PFSK-1 (cell line): Measurements from ENCODE around the gene EIPR1.

Experiments used
- FOXP2 ChIP-seq: optimal IDR thresholded peaks from 2 replicates; pipeline ENCODE3; 2011; ENCODE audit warnings: borderline replicate concordance, control low read depth, inconsistent platforms; ENCODE audit not compliant: insufficient read depth; ENCODE audit errors: extremely low read length, extremely low read depth
- POLR2AphosphoS5 ChIP-seq: IDR thresholded peaks from 2 replicates; pipeline ENCODE4 v1.6.1; 2012; ENCODE audit warnings: low read depth, mild to moderate bottlenecking, control low read depth, low read length, moderate library complexity
- SIN3A ChIP-seq: IDR thresholded peaks from 2 replicates; pipeline ENCODE4 v1.6.1; 2012; ENCODE audit warnings: mild to moderate bottlenecking, low read length, moderate library complexity, borderline replicate concordance; ENCODE audit not compliant: insufficient read depth
- TAF1 ChIP-seq: IDR thresholded peaks from 2 replicates; pipeline ENCODE4 v1.6.1; 2012; ENCODE audit warnings: low read length, control low read depth, borderline replicate concordance; ENCODE audit not compliant: insufficient read depth
- TF ChIP-seq, protein P1 (sequence below), 2 experiments: IDR thresholded peaks; 2 replicates each; pipeline versions ENCODE4 v1.6.1 to v1.8.0; 2011 to 2012; ENCODE audit warnings: low read depth in 2 of 2, low read length in 2 of 2, control low read depth in 1 of 2, inconsistent platforms in 1 of 2, mild to moderate bottlenecking in 1 of 2, moderate library complexity in 1 of 2; ENCODE audit not compliant: insufficient read depth in 1 of 2

The EIPR1 gene

DNA sequence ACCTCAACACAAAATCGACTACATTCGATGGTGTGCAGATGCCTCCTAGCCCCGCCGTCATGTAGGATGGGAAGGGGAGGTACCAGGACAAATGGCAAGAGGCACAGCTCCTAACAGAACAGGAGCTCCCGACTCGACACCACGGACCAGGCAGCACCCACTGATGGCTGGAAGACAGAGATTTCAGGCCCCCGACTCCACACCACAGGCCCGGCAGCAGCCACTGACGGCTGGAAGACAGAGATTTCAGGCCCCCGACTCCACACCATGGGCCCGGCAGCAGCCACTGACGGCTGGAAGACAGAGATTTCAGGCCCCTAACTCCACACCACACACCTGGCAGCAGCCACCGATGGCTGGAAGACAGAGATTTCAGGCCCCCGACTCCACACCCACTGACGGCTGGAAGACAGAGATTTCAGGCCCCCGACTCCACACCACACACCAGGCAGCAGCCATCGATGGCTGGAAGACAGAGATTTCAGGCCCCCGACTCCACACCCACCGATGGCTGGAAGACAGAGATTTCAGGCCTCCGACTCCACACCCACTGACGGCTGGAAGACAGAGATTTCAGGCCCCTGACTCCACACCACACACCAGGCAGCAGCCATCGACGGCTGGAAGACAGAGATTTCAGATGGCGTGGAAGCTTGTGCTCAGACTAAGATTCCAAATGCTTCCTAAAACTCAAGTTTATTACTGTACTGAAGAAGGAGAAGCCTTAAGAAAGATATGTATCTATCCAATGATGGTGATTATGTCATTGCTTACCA lies 135.5 kb downstream of the EIPR1 start:
- TF ChIP-seq, protein P1, sequence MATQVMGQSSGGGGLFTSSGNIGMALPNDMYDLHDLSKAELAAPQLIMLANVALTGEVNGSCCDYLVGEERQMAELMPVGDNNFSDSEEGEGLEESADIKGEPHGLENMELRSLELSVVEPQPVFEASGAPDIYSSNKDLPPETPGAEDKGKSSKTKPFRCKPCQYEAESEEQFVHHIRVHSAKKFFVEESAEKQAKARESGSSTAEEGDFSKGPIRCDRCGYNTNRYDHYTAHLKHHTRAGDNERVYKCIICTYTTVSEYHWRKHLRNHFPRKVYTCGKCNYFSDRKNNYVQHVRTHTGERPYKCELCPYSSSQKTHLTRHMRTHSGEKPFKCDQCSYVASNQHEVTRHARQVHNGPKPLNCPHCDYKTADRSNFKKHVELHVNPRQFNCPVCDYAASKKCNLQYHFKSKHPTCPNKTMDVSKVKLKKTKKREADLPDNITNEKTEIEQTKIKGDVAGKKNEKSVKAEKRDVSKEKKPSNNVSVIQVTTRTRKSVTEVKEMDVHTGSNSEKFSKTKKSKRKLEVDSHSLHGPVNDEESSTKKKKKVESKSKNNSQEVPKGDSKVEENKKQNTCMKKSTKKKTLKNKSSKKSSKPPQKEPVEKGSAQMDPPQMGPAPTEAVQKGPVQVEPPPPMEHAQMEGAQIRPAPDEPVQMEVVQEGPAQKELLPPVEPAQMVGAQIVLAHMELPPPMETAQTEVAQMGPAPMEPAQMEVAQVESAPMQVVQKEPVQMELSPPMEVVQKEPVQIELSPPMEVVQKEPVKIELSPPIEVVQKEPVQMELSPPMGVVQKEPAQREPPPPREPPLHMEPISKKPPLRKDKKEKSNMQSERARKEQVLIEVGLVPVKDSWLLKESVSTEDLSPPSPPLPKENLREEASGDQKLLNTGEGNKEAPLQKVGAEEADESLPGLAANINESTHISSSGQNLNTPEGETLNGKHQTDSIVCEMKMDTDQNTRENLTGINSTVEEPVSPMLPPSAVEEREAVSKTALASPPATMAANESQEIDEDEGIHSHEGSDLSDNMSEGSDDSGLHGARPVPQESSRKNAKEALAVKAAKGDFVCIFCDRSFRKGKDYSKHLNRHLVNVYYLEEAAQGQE (IDR thresholded peaks at IDR 0.05; ENCODE audit: insufficient read depth in 1 of 2, low read depth in 2 of 2, low read length in 2 of 2): no peak
- TF ChIP-seq SIN3A: no peak
- TF ChIP-seq POLR2AphosphoS5: no peak
- TF ChIP-seq TAF1: no peak
- no peak for TF ChIP-seq FOXP2

DNA sequence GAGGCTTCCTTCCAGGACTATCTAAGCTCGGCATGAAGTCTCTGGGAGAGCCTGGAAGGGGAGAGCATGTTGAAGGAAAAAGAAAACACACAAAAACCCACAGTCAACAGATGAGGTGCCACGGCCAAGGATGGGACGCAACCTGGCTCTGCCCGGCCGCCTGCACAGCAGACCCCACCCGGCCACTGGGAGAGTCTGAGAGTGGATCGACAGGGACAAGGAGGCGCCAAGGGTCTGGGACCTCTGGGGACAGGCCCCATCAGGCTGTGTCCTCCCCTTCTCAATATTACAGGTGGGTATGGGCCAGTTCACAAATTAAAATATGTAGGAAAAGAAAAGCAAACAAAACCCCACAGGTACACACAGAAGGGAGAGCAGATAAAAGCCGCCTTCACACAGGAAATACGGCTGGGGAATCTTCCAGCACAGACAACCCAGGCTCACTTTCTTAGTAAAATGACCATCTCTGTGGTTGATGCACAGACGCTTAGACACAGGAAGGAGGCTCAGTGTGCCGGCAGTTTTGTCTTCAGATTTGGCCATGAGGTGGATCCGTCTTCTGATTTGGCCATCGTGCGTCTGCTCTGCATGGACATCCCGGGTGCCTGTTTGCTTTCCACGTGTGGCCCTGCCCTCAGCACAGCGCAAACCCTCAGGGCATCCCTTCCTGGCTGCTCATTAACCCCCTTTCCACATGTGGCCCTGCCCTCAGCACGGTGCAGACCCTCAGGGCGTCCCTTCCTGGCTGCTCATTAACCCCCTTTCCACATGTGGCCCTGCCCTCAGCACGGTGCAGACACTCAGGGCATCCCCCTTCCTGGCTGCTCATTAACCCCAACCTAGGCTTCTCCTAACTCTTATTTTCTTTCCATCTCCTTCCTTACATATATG lies 138.4 kb downstream of the EIPR1 start:
- TF ChIP-seq SIN3A (no peak), TAF1 (no peak), POLR2AphosphoS5 (no peak), FOXP2 (no peak)
- TF ChIP-seq, protein P1 (IDR thresholded peaks at IDR 0.05; ENCODE audit: insufficient read depth in 1 of 2, low read depth in 2 of 2, low read length in 2 of 2): no peak

DNA sequence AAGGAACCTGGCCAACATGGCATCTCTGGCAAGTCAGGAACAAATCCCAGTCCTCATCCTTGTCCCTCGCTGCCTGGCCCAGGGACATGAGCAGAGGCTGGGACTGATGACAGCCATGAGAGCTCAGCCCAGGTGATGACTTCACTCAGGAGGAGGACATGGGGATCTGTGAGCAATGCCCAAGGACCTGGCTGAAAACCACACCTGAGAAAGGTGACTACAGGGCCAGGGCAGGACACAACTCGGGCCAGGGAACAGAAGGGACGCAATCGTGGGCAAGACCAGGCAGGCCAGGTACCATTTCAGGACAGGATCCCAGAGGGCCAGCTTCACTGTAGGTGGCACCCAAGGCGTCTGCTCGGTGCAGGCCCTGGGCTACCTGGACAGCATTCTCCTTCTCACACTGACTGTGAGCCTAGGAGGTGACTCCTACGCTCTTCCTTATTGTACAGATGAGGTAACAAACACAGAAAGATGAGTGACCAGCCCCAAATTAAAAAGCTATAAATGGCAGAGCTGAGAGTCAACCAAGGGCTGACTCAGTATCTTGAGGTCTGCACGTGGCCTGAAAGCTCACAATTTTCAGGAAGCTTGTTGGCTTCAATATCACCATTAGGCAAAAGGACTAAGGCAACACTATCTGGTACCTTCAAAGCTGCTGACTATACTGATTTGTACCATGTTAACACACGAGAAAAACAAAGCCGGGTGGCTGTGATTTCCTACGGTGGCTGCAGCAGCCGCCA lies 141.1 kb downstream of the EIPR1 start:
- TF ChIP-seq FOXP2 (no peak), TAF1 (no peak), POLR2AphosphoS5 (no peak), SIN3A (no peak)
- TF ChIP-seq, protein P1 (IDR thresholded peaks at IDR 0.05; ENCODE audit: insufficient read depth in 1 of 2, low read depth in 2 of 2, low read length in 2 of 2): no peak

DNA sequence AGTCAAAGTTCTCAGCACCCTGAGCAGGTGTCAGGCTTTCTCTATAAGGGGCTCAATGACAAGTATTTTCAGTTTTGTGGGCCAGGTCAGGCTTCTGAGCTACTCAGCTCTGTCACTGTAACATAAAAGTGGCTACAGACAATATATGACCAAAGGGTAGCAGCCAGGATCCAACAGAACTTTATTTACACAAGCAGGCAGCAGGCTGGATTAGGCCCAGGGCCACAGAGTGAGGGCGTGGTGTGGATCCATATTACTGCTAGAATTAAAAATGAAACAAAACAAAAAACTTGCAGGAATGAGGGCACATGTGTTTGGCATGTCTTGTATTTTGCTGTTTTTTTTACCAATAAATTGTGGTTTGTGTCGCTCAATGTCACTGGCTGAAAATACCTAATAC lies 143.7 kb downstream of the EIPR1 start:
- TF ChIP-seq FOXP2 (no peak), SIN3A (no peak), POLR2AphosphoS5 (no peak), TAF1 (no peak)
- TF ChIP-seq, protein P1 (IDR thresholded peaks at IDR 0.05; ENCODE audit: insufficient read depth in 1 of 2, low read depth in 2 of 2, low read length in 2 of 2): no peak
